Measurements from ENCODE around the gene ATXN7.

DNA sequence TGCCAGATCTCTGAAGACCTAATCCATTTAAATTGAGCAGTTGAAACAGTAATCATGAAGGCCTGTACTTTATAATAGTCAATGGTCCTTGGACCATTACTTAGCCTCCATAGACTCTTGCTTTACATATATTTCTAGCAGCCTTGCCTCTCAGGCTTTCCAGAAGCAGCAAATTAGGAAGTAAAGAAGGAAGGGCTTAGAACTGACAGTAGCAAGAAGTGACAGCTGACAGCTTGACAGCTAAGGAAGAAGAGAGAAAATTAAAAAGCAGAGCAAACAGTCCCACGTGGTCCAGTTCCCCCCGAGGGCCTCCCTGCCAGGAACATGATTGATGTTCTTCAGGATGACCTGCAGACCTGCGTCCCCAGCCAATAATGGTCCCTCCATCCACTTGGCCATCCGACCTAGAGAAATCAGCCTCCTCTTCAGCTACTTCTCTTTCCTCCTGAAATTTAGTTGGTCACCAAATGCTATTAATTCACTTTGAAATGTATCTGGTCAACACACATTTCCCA, 174.6 kb downstream of the ATXN7 start:
- TF ChIP-seq, protein P1, sequence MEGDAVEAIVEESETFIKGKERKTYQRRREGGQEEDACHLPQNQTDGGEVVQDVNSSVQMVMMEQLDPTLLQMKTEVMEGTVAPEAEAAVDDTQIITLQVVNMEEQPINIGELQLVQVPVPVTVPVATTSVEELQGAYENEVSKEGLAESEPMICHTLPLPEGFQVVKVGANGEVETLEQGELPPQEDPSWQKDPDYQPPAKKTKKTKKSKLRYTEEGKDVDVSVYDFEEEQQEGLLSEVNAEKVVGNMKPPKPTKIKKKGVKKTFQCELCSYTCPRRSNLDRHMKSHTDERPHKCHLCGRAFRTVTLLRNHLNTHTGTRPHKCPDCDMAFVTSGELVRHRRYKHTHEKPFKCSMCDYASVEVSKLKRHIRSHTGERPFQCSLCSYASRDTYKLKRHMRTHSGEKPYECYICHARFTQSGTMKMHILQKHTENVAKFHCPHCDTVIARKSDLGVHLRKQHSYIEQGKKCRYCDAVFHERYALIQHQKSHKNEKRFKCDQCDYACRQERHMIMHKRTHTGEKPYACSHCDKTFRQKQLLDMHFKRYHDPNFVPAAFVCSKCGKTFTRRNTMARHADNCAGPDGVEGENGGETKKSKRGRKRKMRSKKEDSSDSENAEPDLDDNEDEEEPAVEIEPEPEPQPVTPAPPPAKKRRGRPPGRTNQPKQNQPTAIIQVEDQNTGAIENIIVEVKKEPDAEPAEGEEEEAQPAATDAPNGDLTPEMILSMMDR (IDR thresholded peaks at IDR 0.05; ENCODE audit: poor library complexity, severe bottlenecking) = no peak
- TF ChIP-seq POLR2AphosphoS5 (IDR thresholded peaks at IDR 0.05) (peak; percentile 66), EZH2 (IDR thresholded peaks at IDR 0.05; ENCODE audit: borderline replicate concordance, insufficient read depth, low read length, poor library complexity, severe bottlenecking) (no peak), SMC3 (conservative IDR thresholded peaks at IDR 0.05; ENCODE audit: poor library complexity) (no peak), MXI1 (conservative IDR thresholded peaks at IDR 0.05; ENCODE audit: poor library complexity, severe bottlenecking) (no peak)
- TF ChIP-seq, protein P2, sequence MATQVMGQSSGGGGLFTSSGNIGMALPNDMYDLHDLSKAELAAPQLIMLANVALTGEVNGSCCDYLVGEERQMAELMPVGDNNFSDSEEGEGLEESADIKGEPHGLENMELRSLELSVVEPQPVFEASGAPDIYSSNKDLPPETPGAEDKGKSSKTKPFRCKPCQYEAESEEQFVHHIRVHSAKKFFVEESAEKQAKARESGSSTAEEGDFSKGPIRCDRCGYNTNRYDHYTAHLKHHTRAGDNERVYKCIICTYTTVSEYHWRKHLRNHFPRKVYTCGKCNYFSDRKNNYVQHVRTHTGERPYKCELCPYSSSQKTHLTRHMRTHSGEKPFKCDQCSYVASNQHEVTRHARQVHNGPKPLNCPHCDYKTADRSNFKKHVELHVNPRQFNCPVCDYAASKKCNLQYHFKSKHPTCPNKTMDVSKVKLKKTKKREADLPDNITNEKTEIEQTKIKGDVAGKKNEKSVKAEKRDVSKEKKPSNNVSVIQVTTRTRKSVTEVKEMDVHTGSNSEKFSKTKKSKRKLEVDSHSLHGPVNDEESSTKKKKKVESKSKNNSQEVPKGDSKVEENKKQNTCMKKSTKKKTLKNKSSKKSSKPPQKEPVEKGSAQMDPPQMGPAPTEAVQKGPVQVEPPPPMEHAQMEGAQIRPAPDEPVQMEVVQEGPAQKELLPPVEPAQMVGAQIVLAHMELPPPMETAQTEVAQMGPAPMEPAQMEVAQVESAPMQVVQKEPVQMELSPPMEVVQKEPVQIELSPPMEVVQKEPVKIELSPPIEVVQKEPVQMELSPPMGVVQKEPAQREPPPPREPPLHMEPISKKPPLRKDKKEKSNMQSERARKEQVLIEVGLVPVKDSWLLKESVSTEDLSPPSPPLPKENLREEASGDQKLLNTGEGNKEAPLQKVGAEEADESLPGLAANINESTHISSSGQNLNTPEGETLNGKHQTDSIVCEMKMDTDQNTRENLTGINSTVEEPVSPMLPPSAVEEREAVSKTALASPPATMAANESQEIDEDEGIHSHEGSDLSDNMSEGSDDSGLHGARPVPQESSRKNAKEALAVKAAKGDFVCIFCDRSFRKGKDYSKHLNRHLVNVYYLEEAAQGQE (IDR thresholded peaks at IDR 0.05; ENCODE audit: borderline replicate concordance) = peak; percentile 91
